HepG2 (cell line): ENCODE results near the gene TBCE. TPM values are rescaled to one million over a fixed set of nuclear protein-coding genes. Genes with fewer than 3 reads are reported as not detected.

Experiments
- ETV5 ChIP-seq: IDR thresholded peaks from 2 replicates; pipeline ENCODE4 v1.6.1; 2018; ENCODE audit warnings: missing biosample characterization, missing genetic modification reagents, inconsistent platforms, borderline replicate concordance
- PAX8 ChIP-seq: sonication (generic); formaldehyde crosslinking; IDR thresholded peaks from 2 replicates; pipeline ENCODE4 v1.8.0; 2022; ENCODE audit warnings: mild to moderate bottlenecking, missing genetic modification reagents, borderline replicate concordance
- RFXAP ChIP-seq: sonication (generic); formaldehyde crosslinking; IDR thresholded peaks from 2 replicates; pipeline ENCODE4 v1.4.0; 2020; ENCODE audit warnings: missing genetic modification reagents, borderline replicate concordance
- YEATS4 ChIP-seq: sonication (generic); formaldehyde crosslinking; IDR thresholded peaks from 2 replicates; pipeline ENCODE4 v1.4.0; 2020; ENCODE audit warnings: missing genetic modification reagents, borderline replicate concordance
- ZNF30 ChIP-seq: sonication (generic); formaldehyde crosslinking; IDR thresholded peaks from 2 replicates; pipeline ENCODE4 v1.5.0; 2020; ENCODE audit warnings: mild to moderate bottlenecking, missing genetic modification reagents
- ZNF629 ChIP-seq: sonication (generic); formaldehyde crosslinking; conservative IDR thresholded peaks from 2 replicates; pipeline ENCODE4 v1.5.0; 2020; ENCODE audit warnings: missing genetic modification reagents
- ZNF737 ChIP-seq: sonication (generic); formaldehyde crosslinking; IDR thresholded peaks from 2 replicates; pipeline ENCODE4 v1.5.0; 2020; ENCODE audit warnings: missing genetic modification reagents, mild to moderate bottlenecking, borderline replicate concordance
- ZNF773 ChIP-seq: sonication (generic); formaldehyde crosslinking; IDR thresholded peaks from 2 replicates; pipeline ENCODE4 v1.4.0; 2020; ENCODE audit warnings: missing genetic modification reagents, borderline replicate concordance
- ZNF781 ChIP-seq: sonication (generic); formaldehyde crosslinking; IDR thresholded peaks from 2 replicates; pipeline ENCODE4 v1.5.1; 2020; ENCODE audit warnings: borderline replicate concordance, mild to moderate bottlenecking, missing genetic modification reagents; ENCODE audit errors: not compliant biosample characterization
- ZNF883 ChIP-seq: sonication (generic); formaldehyde crosslinking; IDR thresholded peaks from 2 replicates; pipeline ENCODE4 v1.5.1; 2020; ENCODE audit warnings: mild to moderate bottlenecking, missing genetic modification reagents; ENCODE audit errors: not compliant biosample characterization
- polyA plus RNA-seq, 8 experiments: library from polyadenylated mRNA; depleted of rRNA in 3 of 8; stranded (reverse) in 7 of 8; unstranded in 1 of 8; fragments of >200 nt; fragmentation: Illumina TruSeq in 4 of 8; extraction: Trizol in 4 of 8; gene quantifications; 2 replicates each; pipeline versions ENCODE4 v1.2.1 to v1.2.3, GENCODE V29; 2011 to 2016; ENCODE audit warnings: low read depth in 4 of 8, missing spikeins in 1 of 8, mixed read lengths in 1 of 8; ENCODE audit not compliant: insufficient read depth in 1 of 8
- total RNA-seq, 5 experiments: library from RNA; depleted of rRNA; stranded (reverse); fragments of >200 nt; fragmentation: Illumina TruSeq; extraction: Trizol; gene quantifications; 2 replicates each; pipeline ENCODE4 v1.2.3, GENCODE V29; 2016; ENCODE audit warnings: low read depth in 1 of 5
- TF ChIP-seq, protein P1 (sequence below): sonication (generic); formaldehyde crosslinking; conservative IDR thresholded peaks from 2 replicates; pipeline ENCODE4 v1.4.0; 2020; ENCODE audit warnings: mild to moderate bottlenecking, missing genetic modification reagents, moderate library complexity
- TF ChIP-seq, protein P2 (sequence below): sonication (generic); formaldehyde crosslinking; IDR thresholded peaks from 2 replicates; pipeline ENCODE4 v1.5.1; 2020; ENCODE audit warnings: missing genetic modification reagents, mild to moderate bottlenecking, borderline replicate concordance
- TF ChIP-seq, protein P3 (sequence below): sonication (generic); formaldehyde crosslinking; IDR thresholded peaks from 2 replicates; pipeline ENCODE4 v1.4.0; 2020; ENCODE audit warnings: mild to moderate bottlenecking, missing genetic modification reagents
- TF ChIP-seq, protein P4 (sequence below): sonication (generic); formaldehyde crosslinking; IDR thresholded peaks from 2 replicates; pipeline ENCODE4 v1.4.0; 2020; ENCODE audit warnings: mild to moderate bottlenecking, missing genetic modification reagents

TBCE gene
- total and polyA plus RNA-seq, 2 of the 13 experiments (the other 11 are each of a cell fraction or from before 2014, with no cell fraction given): 25.6 to 31.1 TPM

DNA sequence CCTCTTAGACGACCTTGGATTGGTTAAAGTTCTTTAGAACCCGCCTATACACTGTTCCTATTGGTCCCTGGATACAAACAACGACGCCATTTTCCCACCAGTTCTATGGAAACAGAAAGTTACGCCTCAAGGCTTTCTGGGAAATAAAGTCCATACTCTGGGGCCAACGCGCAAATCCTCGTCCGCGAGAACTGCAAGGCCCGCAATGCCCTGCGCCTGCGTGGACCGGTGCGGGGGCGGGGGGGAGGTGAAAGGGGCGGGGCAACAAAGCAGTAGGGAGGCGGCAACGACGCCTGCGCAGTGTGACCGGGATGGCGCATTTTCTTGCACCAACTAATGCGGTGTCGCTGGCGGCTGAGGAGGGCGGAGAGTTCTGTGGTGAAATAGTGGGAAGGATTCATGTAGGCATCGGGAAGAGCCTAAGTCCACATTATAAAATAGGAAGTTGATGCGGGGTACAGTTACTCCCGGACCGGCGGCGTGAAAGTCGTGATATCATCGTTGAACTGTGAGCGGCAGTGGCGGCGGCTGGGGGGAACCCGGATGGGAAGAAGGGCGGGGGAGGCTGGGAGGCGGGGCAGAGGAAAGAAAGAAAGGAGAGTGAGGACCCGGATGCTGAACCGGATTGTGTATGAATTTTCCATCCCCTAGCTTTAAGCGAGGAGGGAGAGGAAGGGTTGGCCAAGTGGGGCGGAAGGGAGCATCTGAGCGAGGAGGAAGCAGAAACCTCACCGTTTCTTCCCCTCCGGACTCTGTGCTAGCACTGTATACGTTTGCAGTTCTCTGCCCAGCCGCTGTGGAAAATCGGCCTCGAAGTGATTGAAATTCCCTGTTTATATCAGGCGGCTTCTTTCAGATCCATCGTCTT, 38.7 kb upstream of the TBCE start, which contains the start of gene GGPS1 (continued):
- TF ChIP-seq, protein P1, sequence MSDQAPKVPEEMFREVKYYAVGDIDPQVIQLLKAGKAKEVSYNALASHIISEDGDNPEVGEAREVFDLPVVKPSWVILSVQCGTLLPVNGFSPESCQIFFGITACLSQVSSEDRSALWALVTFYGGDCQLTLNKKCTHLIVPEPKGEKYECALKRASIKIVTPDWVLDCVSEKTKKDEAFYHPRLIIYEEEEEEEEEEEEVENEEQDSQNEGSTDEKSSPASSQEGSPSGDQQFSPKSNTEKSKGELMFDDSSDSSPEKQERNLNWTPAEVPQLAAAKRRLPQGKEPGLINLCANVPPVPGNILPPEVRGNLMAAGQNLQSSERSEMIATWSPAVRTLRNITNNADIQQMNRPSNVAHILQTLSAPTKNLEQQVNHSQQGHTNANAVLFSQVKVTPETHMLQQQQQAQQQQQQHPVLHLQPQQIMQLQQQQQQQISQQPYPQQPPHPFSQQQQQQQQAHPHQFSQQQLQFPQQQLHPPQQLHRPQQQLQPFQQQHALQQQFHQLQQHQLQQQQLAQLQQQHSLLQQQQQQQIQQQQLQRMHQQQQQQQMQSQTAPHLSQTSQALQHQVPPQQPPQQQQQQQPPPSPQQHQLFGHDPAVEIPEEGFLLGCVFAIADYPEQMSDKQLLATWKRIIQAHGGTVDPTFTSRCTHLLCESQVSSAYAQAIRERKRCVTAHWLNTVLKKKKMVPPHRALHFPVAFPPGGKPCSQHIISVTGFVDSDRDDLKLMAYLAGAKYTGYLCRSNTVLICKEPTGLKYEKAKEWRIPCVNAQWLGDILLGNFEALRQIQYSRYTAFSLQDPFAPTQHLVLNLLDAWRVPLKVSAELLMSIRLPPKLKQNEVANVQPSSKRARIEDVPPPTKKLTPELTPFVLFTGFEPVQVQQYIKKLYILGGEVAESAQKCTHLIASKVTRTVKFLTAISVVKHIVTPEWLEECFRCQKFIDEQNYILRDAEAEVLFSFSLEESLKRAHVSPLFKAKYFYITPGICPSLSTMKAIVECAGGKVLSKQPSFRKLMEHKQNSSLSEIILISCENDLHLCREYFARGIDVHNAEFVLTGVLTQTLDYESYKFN (CRISPR knock-in tag): no peak
- TF ChIP-seq ZNF781: no peak
- TF ChIP-seq, protein P2, sequence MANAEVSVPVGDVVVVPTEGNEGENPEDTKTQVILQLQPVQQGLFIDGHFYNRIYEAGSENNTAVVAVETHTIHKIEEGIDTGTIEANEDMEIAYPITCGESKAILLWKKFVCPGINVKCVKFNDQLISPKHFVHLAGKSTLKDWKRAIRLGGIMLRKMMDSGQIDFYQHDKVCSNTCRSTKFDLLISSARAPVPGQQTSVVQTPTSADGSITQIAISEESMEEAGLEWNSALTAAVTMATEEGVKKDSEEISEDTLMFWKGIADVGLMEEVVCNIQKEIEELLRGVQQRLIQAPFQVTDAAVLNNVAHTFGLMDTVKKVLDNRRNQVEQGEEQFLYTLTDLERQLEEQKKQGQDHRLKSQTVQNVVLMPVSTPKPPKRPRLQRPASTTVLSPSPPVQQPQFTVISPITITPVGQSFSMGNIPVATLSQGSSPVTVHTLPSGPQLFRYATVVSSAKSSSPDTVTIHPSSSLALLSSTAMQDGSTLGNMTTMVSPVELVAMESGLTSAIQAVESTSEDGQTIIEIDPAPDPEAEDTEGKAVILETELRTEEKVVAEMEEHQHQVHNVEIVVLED (CRISPR knock-in tag): peak; percentile 72
- TF ChIP-seq PAX8 (CRISPR knock-in tag): no peak
- no peak; the same call in 1 of the 2 replicates for TF ChIP-seq RFXAP (CRISPR knock-in tag)
- no peak for TF ChIP-seq ZNF737 (CRISPR knock-in tag)
- TF ChIP-seq, protein P3, sequence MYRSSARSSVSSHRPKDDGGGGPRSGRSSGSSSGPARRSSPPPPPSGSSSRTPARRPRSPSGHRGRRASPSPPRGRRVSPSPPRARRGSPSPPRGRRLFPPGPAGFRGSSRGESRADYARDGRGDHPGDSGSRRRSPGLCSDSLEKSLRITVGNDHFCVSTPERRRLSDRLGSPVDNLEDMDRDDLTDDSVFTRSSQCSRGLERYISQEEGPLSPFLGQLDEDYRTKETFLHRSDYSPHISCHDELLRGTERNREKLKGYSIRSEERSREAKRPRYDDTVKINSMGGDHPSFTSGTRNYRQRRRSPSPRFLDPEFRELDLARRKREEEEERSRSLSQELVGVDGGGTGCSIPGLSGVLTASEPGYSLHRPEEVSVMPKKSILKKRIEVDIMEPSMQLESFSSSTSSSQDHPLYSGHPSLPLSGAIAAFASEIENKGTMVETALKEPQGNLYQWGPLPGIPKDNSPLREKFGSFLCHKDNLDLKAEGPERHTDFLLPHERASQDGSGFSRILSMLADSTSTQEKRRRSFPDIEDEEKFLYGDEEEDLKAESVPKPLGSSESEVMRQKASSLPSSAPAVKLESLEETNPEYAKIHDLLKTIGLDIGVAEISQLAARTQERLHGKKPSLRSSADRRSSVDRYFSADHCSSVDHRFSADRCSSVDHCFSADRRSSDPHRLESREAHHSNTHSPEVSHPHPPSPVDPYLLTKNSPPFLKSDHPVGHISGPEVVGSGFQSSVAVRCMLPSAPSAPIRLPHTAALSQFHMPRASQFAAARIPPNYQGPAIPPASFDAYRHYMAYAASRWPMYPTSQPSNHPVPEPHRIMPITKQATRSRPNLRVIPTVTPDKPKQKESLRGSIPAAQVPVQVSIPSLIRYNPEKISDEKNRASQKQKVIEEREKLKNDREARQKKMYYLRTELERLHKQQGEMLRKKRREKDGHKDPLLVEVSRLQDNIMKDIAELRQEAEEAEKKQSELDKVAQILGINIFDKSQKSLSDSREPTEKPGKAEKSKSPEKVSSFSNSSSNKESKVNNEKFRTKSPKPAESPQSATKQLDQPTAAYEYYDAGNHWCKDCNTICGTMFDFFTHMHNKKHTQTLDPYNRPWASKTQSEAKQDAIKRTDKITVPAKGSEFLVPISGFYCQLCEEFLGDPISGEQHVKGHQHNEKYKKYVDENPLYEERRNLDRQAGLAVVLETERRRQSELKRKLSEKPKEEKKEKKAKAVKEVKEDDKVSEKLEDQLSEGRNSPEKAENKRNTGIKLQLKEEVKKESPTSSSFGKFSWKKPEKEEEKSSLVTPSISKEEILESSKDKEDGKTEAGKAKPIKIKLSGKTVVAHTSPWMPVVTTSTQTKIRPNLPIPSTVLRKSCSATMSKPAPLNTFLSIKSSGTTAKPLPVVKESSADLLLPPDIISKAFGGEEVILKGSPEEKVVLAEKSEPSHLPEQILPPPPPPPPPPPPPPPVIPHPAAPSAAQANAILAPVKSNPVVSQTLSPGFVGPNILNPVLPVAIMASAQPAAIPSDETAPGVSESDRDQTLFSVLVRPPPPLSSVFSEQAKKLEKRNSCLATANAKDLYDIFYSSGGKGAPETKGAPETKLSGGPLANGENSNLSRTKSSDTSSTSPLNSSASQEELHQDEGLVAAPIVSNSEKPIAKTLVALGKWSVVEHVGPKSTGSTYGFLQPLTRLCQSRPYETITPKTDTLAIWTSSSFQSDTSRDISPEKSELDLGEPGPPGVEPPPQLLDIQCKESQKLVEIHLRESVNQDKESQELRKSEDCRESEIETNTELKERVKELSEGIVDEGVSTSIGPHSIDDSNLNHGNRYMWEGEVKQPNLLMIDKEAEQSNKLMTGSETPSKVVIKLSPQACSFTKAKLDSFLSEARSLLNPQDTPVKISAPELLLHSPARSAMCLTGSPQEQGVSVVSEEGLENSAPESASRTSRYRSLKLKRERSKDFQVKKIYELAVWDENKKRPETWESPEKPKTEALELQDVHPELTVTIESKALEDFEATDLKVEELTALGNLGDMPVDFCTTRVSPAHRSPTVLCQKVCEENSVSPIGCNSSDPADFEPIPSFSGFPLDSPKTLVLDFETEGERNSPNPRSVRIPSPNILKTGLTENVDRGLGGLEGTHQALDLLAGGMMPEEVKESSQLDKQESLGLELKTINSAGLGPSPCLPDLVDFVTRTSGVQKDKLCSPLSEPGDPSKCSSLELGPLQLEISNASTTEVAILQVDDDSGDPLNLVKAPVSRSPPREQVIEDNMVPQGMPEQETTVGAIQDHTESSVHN (CRISPR knock-in tag): no peak
- TF ChIP-seq ZNF629 (CRISPR knock-in tag): no peak
- TF ChIP-seq ETV5 (CRISPR knock-in tag): peak; percentile 60; the same call in 1 of the 2 replicates
- TF ChIP-seq ZNF883 (CRISPR knock-in tag): no peak
- TF ChIP-seq ZNF773: no peak
- TF ChIP-seq, protein P4, sequence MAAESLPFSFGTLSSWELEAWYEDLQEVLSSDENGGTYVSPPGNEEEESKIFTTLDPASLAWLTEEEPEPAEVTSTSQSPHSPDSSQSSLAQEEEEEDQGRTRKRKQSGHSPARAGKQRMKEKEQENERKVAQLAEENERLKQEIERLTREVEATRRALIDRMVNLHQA (CRISPR knock-in tag): no peak
- TF ChIP-seq ZNF30 (CRISPR knock-in tag): no peak
- TF ChIP-seq YEATS4 (CRISPR knock-in tag): no peak
